ENCODE data around the gene FOXO3.

Gene FOXO3

GRCh38 chr6:108575905-108576494 lies 15.3 kb downstream of the FOXO3 start:
- Histone ChIP-seq H3K9ac (ENCODE audit: insufficient read length) (no peak overlapping the region), H3K9me3 (ENCODE audit: low read depth, low read length) (no peaks in the 10 kb centered on the region), H3K36me3 (ENCODE audit: insufficient read depth, low read length) (peaks cover 23% of the 10 kb centered on the region), H3K4me3 (no peak overlapping the region), H3K27ac (peak overlapping the region; percentile 43; the same call in 1 of the 2 replicates)
- DNase-seq (ENCODE audit: low read depth, low spot score): no peak
- TF ChIP-seq POLR2AphosphoS5 (IDR thresholded peaks at IDR 0.05; ENCODE audit: borderline replicate concordance, low read depth, low read length) (no peak), EZH2 (IDR thresholded peaks at IDR 0.05) (no peak), FOXP2 (optimal IDR thresholded peaks at IDR 0.05; ENCODE audit: control extremely low read depth, extremely low read length, insufficient read depth) (no peak)

- H3K27ac ChIP-seq: peak overlapping the region; percentile 57; the same call in 1 of the 2 replicates
- no peak for TF ChIP-seq EZH2 (IDR thresholded peaks at IDR 0.05)
- TF ChIP-seq POLR2AphosphoS5 (IDR thresholded peaks at IDR 0.05; ENCODE audit: borderline replicate concordance, low read depth, low read length): no peak
- TF ChIP-seq FOXP2 (optimal IDR thresholded peaks at IDR 0.05; ENCODE audit: control extremely low read depth, extremely low read length, insufficient read depth): no peak
- H3K9me3 ChIP-seq (ENCODE audit: low read depth, low read length): no peaks in the 10 kb centered on the region
- peaks cover 16% of the 10 kb centered on the region for H3K36me3 ChIP-seq (ENCODE audit: insufficient read depth, low read length)
- H3K4me3 ChIP-seq: no peak overlapping the region
- no peak for DNase-seq (ENCODE audit: low read depth, low spot score)
- no peak overlapping the region for H3K9ac ChIP-seq (ENCODE audit: insufficient read length)
Observed at GRCh38 chr6:108576709-108577108, 16.0 kb downstream of the FOXO3 start.

- no peak for DNase-seq (ENCODE audit: low read depth, low spot score)
- Histone ChIP-seq H3K36me3 (ENCODE audit: insufficient read depth, low read length) (0 out of 2 replicates have a peak, but pooled peaks cover 6% of the 10 kb centered on the region), H3K9ac (ENCODE audit: insufficient read length) (no peak overlapping the region), H3K4me3 (no peak overlapping the region), H3K27ac (no peak overlapping the region), H3K9me3 (ENCODE audit: low read depth, low read length) (no peaks in the 10 kb centered on the region)
- TF ChIP-seq POLR2AphosphoS5 (IDR thresholded peaks at IDR 0.05; ENCODE audit: borderline replicate concordance, low read depth, low read length): no peak
- no peak for TF ChIP-seq EZH2 (IDR thresholded peaks at IDR 0.05)
- no peak for TF ChIP-seq FOXP2 (optimal IDR thresholded peaks at IDR 0.05; ENCODE audit: control extremely low read depth, extremely low read length, insufficient read depth)
Observed at GRCh38 chr6:108578166-108578565, 17.4 kb downstream of the FOXO3 start.

- Histone ChIP-seq H3K9ac (ENCODE audit: insufficient read length) (no peak overlapping the region), H3K9me3 (ENCODE audit: low read depth, low read length) (no peaks in the 10 kb centered on the region), H3K36me3 (ENCODE audit: insufficient read depth, low read length) (0 out of 2 replicates have a peak, but pooled peaks cover 6% of the 10 kb centered on the region), H3K4me3 (no peak overlapping the region), H3K27ac (no peak overlapping the region)
- TF ChIP-seq FOXP2 (optimal IDR thresholded peaks at IDR 0.05; ENCODE audit: control extremely low read depth, extremely low read length, insufficient read depth) (no peak), POLR2AphosphoS5 (IDR thresholded peaks at IDR 0.05; ENCODE audit: borderline replicate concordance, low read depth, low read length) (no peak), EZH2 (IDR thresholded peaks at IDR 0.05) (no peak)
- no peak for DNase-seq (ENCODE audit: low read depth, low spot score)
Observed at GRCh38 chr6:108578595-108579327, 18.0 kb downstream of the FOXO3 start.

GRCh38 chr6:108579328-108579721 lies 18.6 kb downstream of the FOXO3 start:
- H3K9me3 ChIP-seq (ENCODE audit: low read depth, low read length): no peaks in the 10 kb centered on the region
- TF ChIP-seq FOXP2 (optimal IDR thresholded peaks at IDR 0.05; ENCODE audit: control extremely low read depth, extremely low read length, insufficient read depth) (no peak), EZH2 (IDR thresholded peaks at IDR 0.05) (no peak), POLR2AphosphoS5 (IDR thresholded peaks at IDR 0.05; ENCODE audit: borderline replicate concordance, low read depth, low read length) (no peak)
- H3K4me3 ChIP-seq: no peak overlapping the region
- no peak for DNase-seq (ENCODE audit: low read depth, low spot score)
- no peak overlapping the region for H3K27ac ChIP-seq
- H3K36me3 ChIP-seq (ENCODE audit: insufficient read depth, low read length): 0 out of 2 replicates have a peak, but pooled peaks cover 6% of the 10 kb centered on the region
- H3K9ac ChIP-seq (ENCODE audit: insufficient read length): no peak overlapping the region

- no peak overlapping the region for H3K9ac ChIP-seq (ENCODE audit: insufficient read length)
- peak overlapping the region; percentile 94 for H3K27ac ChIP-seq
- H3K9me3 ChIP-seq (ENCODE audit: low read depth, low read length): no peaks in the 10 kb centered on the region
- peak overlapping the region; percentile 67 for H3K4me3 ChIP-seq
- DNase-seq (ENCODE audit: low read depth, low spot score): no peak
- TF ChIP-seq FOXP2 (optimal IDR thresholded peaks at IDR 0.05; ENCODE audit: control extremely low read depth, extremely low read length, insufficient read depth) (no peak), EZH2 (IDR thresholded peaks at IDR 0.05) (no peak), POLR2AphosphoS5 (IDR thresholded peaks at IDR 0.05; ENCODE audit: borderline replicate concordance, low read depth, low read length) (no peak)
- H3K36me3 ChIP-seq (ENCODE audit: insufficient read depth, low read length): 0 out of 2 replicates have a peak, but pooled peaks cover 6% of the 10 kb centered on the region
Observed at GRCh38 chr6:108580646-108581045, 19.9 kb downstream of the FOXO3 start.

- DNase-seq (ENCODE audit: low read depth, low spot score): peak; percentile 87
- Histone ChIP-seq H3K9ac (ENCODE audit: insufficient read length) (peak overlapping the region; percentile 31), H3K36me3 (ENCODE audit: insufficient read depth, low read length) (0 out of 2 replicates have a peak, but pooled peaks cover 6% of the 10 kb centered on the region), H3K27ac (peak overlapping the region; percentile 94), H3K9me3 (ENCODE audit: low read depth, low read length) (no peaks in the 10 kb centered on the region), H3K4me3 (peak overlapping the region; percentile 67)
- TF ChIP-seq FOXP2 (optimal IDR thresholded peaks at IDR 0.05; ENCODE audit: control extremely low read depth, extremely low read length, insufficient read depth): peak; percentile 38
- TF ChIP-seq POLR2AphosphoS5 (IDR thresholded peaks at IDR 0.05; ENCODE audit: borderline replicate concordance, low read depth, low read length): peak; percentile 31; the same call in 1 of the 2 replicates
- TF ChIP-seq EZH2 (IDR thresholded peaks at IDR 0.05): no peak
Observed at GRCh38 chr6:108581237-108581931, 20.7 kb downstream of the FOXO3 start.

- no peaks in the 10 kb centered on the region for H3K9me3 ChIP-seq (ENCODE audit: low read depth, low read length)
- no peak for DNase-seq (ENCODE audit: low read depth, low spot score)
- 0 out of 2 replicates have a peak, but pooled peaks cover 6% of the 10 kb centered on the region for H3K36me3 ChIP-seq (ENCODE audit: insufficient read depth, low read length)
- peak overlapping the region; percentile 67 for H3K4me3 ChIP-seq
- peak overlapping the region; percentile 94 for H3K27ac ChIP-seq
- H3K9ac ChIP-seq (ENCODE audit: insufficient read length): peak overlapping the region; percentile 31
- no peak; the same call in 1 of the 2 replicates for TF ChIP-seq POLR2AphosphoS5 (IDR thresholded peaks at IDR 0.05; ENCODE audit: borderline replicate concordance, low read depth, low read length)
- TF ChIP-seq FOXP2 (optimal IDR thresholded peaks at IDR 0.05; ENCODE audit: control extremely low read depth, extremely low read length, insufficient read depth): no peak
- no peak for TF ChIP-seq EZH2 (IDR thresholded peaks at IDR 0.05)
Observed at GRCh38 chr6:108581932-108582475, 21.3 kb downstream of the FOXO3 start.
